T1000 (cell line): Measurements from ENCODE around the gene CTSO.
A peak's percentile ranks its signal among the peaks of the same experiment; 100 is the strongest.
"Not testable (repeated sequence)": the region's sequence is repeated elsewhere in the genome, so short reads cannot be mapped to it uniquely, and the experiment has no call there.

ENCODE experiments used
- DNase-seq: peaks from one replicate; lab custom pipeline; 2025; ENCODE audit warnings: mixed read lengths; lab: John Stamatoyannopoulos, UW

Gene CTSO

GRCh38 chr4:155906554-155907247, 47.0 kb downstream of the CTSO start:
- DNase-seq: peak; percentile 38

- DNase-seq: no peak
Observed at GRCh38 chr4:155904331-155904730, 49.3 kb downstream of the CTSO start.

- DNase-seq: no peak
Observed at GRCh38 chr4:155903453-155903852, 50.2 kb downstream of the CTSO start, which contains the start of gene TDO2. TSS of gene TDO2 (plus strand) at chr4:155903696. CDS start at chr4:155903759, 63 bp downstream.

- DNase-seq: no peak
Observed at GRCh38 chr4:155901013-155901412, 52.7 kb downstream of the CTSO start.

- no peak for DNase-seq
Observed at GRCh38 chr4:155900381-155900780, 53.3 kb downstream of the CTSO start.

GRCh38 chr4:155899891-155900290, 53.8 kb downstream of the CTSO start:
- no peak for DNase-seq

GRCh38 chr4:155898371-155898770, 55.3 kb downstream of the CTSO start:
- DNase-seq: not testable (repeated sequence)

- no peak for DNase-seq
Observed at GRCh38 chr4:155891058-155891457, 62.6 kb downstream of the CTSO start.

GRCh38 chr4:155889946-155890345, 63.7 kb downstream of the CTSO start:
- DNase-seq: no peak

- DNase-seq: no peak
Observed at GRCh38 chr4:155889031-155889793, 64.5 kb downstream of the CTSO start.

- DNase-seq: no peak
Observed at GRCh38 chr4:155887847-155888570, 65.7 kb downstream of the CTSO start.

GRCh38 chr4:155887045-155887444, 66.6 kb downstream of the CTSO start:
- no peak for DNase-seq

GRCh38 chr4:155885666-155886065, 68.0 kb downstream of the CTSO start:
- no peak for DNase-seq

- no peak for DNase-seq
Observed at GRCh38 chr4:155883895-155884294, 69.8 kb downstream of the CTSO start.

GRCh38 chr4:155881555-155881954, 72.1 kb downstream of the CTSO start:
- DNase-seq: no peak

- DNase-seq: no peak
Observed at GRCh38 chr4:155879767-155880166, 73.9 kb downstream of the CTSO start.

- DNase-seq: no peak
Observed at GRCh38 chr4:155878611-155879010, 75.1 kb downstream of the CTSO start.

- DNase-seq: no peak
Observed at GRCh38 chr4:155877971-155878370, 75.7 kb downstream of the CTSO start.

GRCh38 chr4:155875878-155876277, 77.8 kb downstream of the CTSO start:
- DNase-seq: no peak
